ENCODE data around the gene ZNF217. TPM values are rescaled to one million over a fixed set of nuclear protein-coding genes. Genes with fewer than 3 reads are reported as not detected.

Gene ZNF217
- total and polyA plus RNA-seq, 9 of the 15 experiments (the other 6 are each of a cell fraction or from before 2014, with no cell fraction given), result 3.0 to 41.8 (median 16.8) TPM

DNA sequence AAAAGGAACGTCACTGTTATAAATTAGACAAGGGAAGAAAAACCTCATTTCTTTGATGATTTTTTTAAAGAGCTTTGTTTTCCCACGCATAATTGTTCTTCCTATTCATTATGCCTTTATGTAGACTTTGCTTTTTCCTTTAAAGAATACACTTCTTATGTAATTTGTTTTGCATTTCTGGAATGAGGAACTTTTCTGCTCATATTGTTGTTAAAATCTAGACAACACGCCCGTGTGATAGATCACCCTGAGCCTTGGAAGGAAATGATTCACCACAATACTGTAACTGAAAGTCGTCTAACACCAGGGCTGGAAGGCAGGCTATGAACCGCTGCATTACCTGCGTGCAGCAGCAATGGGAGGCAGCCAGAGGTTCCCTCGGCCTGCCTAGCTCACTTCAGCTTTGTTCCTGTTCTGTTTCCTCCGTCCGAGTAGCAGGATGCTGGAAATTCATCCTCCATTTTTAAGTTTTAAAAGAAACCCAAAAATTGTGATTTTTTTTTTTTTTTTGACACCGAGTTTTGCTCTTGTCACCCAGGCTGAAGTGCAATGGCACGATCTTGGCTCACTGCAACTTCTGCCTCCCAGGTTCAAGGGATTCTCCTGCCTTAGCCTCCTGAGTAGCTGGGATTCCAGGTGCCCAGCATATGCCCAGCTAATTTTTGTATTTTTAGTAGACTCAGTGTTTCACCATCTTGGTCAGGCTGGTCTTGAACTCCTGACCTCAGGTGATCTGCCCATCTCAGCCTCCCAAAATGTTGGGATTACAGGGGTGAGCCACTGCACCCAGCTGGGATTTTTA is 49.6 kb upstream of the ZNF217 start (continued):
- TF ChIP-seq, protein P1, sequence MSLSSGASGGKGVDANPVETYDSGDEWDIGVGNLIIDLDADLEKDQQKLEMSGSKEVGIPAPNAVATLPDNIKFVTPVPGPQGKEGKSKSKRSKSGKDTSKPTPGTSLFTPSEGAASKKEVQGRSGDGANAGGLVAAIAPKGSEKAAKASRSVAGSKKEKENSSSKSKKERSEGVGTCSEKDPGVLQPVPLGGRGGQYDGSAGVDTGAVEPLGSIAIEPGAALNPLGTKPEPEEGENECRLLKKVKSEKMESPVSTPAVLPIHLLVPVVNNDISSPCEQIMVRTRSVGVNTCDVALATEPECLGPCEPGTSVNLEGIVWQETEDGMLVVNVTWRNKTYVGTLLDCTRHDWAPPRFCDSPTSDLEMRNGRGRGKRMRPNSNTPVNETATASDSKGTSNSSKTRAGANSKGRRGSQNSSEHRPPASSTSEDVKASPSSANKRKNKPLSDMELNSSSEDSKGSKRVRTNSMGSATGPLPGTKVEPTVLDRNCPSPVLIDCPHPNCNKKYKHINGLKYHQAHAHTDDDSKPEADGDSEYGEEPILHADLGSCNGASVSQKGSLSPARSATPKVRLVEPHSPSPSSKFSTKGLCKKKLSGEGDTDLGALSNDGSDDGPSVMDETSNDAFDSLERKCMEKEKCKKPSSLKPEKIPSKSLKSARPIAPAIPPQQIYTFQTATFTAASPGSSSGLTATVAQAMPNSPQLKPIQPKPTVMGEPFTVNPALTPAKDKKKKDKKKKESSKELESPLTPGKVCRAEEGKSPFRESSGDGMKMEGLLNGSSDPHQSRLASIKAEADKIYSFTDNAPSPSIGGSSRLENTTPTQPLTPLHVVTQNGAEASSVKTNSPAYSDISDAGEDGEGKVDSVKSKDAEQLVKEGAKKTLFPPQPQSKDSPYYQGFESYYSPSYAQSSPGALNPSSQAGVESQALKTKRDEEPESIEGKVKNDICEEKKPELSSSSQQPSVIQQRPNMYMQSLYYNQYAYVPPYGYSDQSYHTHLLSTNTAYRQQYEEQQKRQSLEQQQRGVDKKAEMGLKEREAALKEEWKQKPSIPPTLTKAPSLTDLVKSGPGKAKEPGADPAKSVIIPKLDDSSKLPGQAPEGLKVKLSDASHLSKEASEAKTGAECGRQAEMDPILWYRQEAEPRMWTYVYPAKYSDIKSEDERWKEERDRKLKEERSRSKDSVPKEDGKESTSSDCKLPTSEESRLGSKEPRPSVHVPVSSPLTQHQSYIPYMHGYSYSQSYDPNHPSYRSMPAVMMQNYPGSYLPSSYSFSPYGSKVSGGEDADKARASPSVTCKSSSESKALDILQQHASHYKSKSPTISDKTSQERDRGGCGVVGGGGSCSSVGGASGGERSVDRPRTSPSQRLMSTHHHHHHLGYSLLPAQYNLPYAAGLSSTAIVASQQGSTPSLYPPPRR (CRISPR knock-in tag; IDR thresholded peaks at IDR 0.05; ENCODE audit: borderline replicate concordance), result no peak
- TF ChIP-seq, protein P2, sequence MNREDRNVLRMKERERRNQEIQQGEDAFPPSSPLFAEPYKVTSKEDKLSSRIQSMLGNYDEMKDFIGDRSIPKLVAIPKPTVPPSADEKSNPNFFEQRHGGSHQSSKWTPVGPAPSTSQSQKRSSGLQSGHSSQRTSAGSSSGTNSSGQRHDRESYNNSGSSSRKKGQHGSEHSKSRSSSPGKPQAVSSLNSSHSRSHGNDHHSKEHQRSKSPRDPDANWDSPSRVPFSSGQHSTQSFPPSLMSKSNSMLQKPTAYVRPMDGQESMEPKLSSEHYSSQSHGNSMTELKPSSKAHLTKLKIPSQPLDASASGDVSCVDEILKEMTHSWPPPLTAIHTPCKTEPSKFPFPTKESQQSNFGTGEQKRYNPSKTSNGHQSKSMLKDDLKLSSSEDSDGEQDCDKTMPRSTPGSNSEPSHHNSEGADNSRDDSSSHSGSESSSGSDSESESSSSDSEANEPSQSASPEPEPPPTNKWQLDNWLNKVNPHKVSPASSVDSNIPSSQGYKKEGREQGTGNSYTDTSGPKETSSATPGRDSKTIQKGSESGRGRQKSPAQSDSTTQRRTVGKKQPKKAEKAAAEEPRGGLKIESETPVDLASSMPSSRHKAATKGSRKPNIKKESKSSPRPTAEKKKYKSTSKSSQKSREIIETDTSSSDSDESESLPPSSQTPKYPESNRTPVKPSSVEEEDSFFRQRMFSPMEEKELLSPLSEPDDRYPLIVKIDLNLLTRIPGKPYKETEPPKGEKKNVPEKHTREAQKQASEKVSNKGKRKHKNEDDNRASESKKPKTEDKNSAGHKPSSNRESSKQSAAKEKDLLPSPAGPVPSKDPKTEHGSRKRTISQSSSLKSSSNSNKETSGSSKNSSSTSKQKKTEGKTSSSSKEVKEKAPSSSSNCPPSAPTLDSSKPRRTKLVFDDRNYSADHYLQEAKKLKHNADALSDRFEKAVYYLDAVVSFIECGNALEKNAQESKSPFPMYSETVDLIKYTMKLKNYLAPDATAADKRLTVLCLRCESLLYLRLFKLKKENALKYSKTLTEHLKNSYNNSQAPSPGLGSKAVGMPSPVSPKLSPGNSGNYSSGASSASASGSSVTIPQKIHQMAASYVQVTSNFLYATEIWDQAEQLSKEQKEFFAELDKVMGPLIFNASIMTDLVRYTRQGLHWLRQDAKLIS (CRISPR knock-in tag; IDR thresholded peaks at IDR 0.05), result peak; percentile 19; the same call in 1 of the 2 replicates
- TF ChIP-seq PML (IDR thresholded peaks at IDR 0.05; ENCODE audit: low read length) (0 out of 2 replicates have a peak, but pooled peaks have one; percentile 17), JUND (IDR thresholded peaks at IDR 0.05; ENCODE audit: borderline replicate concordance, low read depth, low read length) (peak; percentile 68), JUND (tag; IDR thresholded peaks at IDR 0.05; ENCODE audit: borderline replicate concordance, low read depth, low read length) (peak; percentile 72; the same call in 1 of the 3 replicates)
